ENCODE results near the gene CDC42EP4. TPM values are rescaled to one million over a fixed set of nuclear protein-coding genes. Genes with fewer than 3 reads are reported as not detected.
A peak's percentile ranks its signal among the peaks of the same experiment; 100 is the strongest.
"Not testable (repeated sequence)": the region's sequence is repeated elsewhere in the genome, so short reads cannot be mapped to it uniquely, and the experiment has no call there.

CDC42EP4 gene
- total RNA-seq, 1 experiment from 2014 or later: 32.7 TPM

GRCh38 chr17:73336408-73337329, 24.9 kb upstream of the CDC42EP4 start:
- DNase-seq: no peak
- Histone ChIP-seq H3K27me3 (ENCODE audit: control insufficient read depth, insufficient read depth, low read length) (no peaks in the 10 kb centered on the region), H3K4me3 (ENCODE audit: insufficient read depth, low read depth, low read length) (no peak overlapping the region), H3K36me3 (replicated peaks; ENCODE audit: control insufficient read depth, insufficient read depth, low read length) (no peaks in the 10 kb centered on the region)

GRCh38 chr17:73335591-73336407, 24.0 kb upstream of the CDC42EP4 start:
- DNase-seq: peak; percentile 47
- no peaks in the 10 kb centered on the region for H3K27me3 ChIP-seq (ENCODE audit: control insufficient read depth, insufficient read depth, low read length)
- no peaks in the 10 kb centered on the region for H3K36me3 ChIP-seq (replicated peaks; ENCODE audit: control insufficient read depth, insufficient read depth, low read length)
- H3K4me3 ChIP-seq (ENCODE audit: insufficient read depth, low read depth, low read length): no peak overlapping the region

GRCh38 chr17:73334771-73335513, 23.1 kb upstream of the CDC42EP4 start:
- Histone ChIP-seq H3K36me3 (replicated peaks; ENCODE audit: control insufficient read depth, insufficient read depth, low read length) (no peaks in the 10 kb centered on the region), H3K4me3 (ENCODE audit: insufficient read depth, low read depth, low read length) (no peak overlapping the region), H3K27me3 (ENCODE audit: control insufficient read depth, insufficient read depth, low read length) (no peaks in the 10 kb centered on the region)
- DNase-seq: no peak

DNA sequence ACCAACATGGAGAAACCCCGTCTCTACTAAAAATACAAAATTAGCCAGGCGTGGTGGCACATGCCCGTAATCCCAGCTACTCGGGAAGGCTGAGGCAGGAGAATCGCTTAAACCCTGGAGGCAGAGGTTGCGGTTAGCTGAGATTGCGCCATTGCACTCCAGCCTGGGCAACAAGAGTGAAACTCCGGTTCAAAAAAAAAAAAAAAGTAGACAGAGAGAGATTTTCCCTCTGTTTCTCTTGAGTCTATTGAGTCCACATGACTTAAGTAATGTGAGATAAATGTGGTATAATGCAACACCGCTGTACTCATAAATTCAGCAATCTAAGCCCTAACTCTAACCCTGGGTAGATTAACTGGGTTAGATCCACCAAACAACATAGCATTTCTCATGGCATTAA, 21.6 kb upstream of the CDC42EP4 start:
- not testable (repeated sequence) for H3K4me3 ChIP-seq (ENCODE audit: insufficient read depth, low read depth, low read length); DNase-seq; H3K27me3 ChIP-seq (ENCODE audit: control insufficient read depth, insufficient read depth, low read length); H3K36me3 ChIP-seq (replicated peaks; ENCODE audit: control insufficient read depth, insufficient read depth, low read length)

DNA sequence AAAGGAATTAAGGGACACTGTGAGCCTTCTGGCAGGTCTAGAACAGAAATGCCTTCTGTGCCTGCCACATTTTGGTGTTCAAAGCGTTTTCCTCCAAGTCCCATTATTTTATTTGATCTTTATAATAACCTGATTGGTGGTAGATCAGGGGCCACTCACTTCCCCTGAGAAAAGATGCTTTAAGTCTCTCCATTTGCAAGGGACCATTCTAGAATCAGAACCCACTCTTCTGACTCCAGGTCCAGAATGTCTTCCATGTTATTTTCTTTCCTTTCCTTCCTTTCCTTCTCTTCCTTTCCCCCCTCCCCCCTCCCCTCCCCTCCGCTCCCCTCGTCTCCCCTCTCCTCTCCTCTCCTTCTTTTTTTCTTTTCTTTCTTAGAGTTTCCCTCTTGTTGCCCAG, 19.3 kb upstream of the CDC42EP4 start:
- Histone ChIP-seq H3K4me3 (ENCODE audit: insufficient read depth, low read depth, low read length) (no peak overlapping the region), H3K36me3 (replicated peaks; ENCODE audit: control insufficient read depth, insufficient read depth, low read length) (no peaks in the 10 kb centered on the region), H3K27me3 (ENCODE audit: control insufficient read depth, insufficient read depth, low read length) (no peaks in the 10 kb centered on the region)
- DNase-seq: no peak

GRCh38 chr17:73327676-73328075, 15.9 kb upstream of the CDC42EP4 start:
- DNase-seq: no peak
- Histone ChIP-seq H3K4me3 (ENCODE audit: insufficient read depth, low read depth, low read length) (no peak overlapping the region), H3K27me3 (ENCODE audit: control insufficient read depth, insufficient read depth, low read length) (no peaks in the 10 kb centered on the region), H3K36me3 (replicated peaks; ENCODE audit: control insufficient read depth, insufficient read depth, low read length) (no peaks in the 10 kb centered on the region)

- Histone ChIP-seq H3K27me3 (ENCODE audit: control insufficient read depth, insufficient read depth, low read length) (no peaks in the 10 kb centered on the region), H3K36me3 (replicated peaks; ENCODE audit: control insufficient read depth, insufficient read depth, low read length) (no peaks in the 10 kb centered on the region), H3K4me3 (ENCODE audit: insufficient read depth, low read depth, low read length) (no peak overlapping the region)
- no peak for DNase-seq
These were observed 13.7 kb upstream of the CDC42EP4 start for GRCh38 chr17:73325527-73325842.

- Histone ChIP-seq H3K4me3 (ENCODE audit: insufficient read depth, low read depth, low read length) (peak overlapping the region; percentile 16; the same call in 1 of the 2 replicates), H3K27me3 (ENCODE audit: control insufficient read depth, insufficient read depth, low read length) (no peaks in the 10 kb centered on the region), H3K36me3 (replicated peaks; ENCODE audit: control insufficient read depth, insufficient read depth, low read length) (no peaks in the 10 kb centered on the region)
- DNase-seq: peak; percentile 50
These were observed 13.1 kb upstream of the CDC42EP4 start for GRCh38 chr17:73324711-73325526.

GRCh38 chr17:73324160-73324475, 12.3 kb upstream of the CDC42EP4 start:
- DNase-seq: peak; percentile 50
- Histone ChIP-seq H3K4me3 (ENCODE audit: insufficient read depth, low read depth, low read length) (no peak overlapping the region), H3K36me3 (replicated peaks; ENCODE audit: control insufficient read depth, insufficient read depth, low read length) (no peaks in the 10 kb centered on the region), H3K27me3 (ENCODE audit: control insufficient read depth, insufficient read depth, low read length) (no peaks in the 10 kb centered on the region)

- Histone ChIP-seq H3K4me3 (ENCODE audit: insufficient read depth, low read depth, low read length) (no peak overlapping the region), H3K27me3 (ENCODE audit: control insufficient read depth, insufficient read depth, low read length) (no peaks in the 10 kb centered on the region), H3K36me3 (replicated peaks; ENCODE audit: control insufficient read depth, insufficient read depth, low read length) (no peaks in the 10 kb centered on the region)
- peak; percentile 43 for DNase-seq
These were observed 11.8 kb upstream of the CDC42EP4 start for GRCh38 chr17:73323409-73324159.

- no peak for DNase-seq
- H3K27me3 ChIP-seq (ENCODE audit: control insufficient read depth, insufficient read depth, low read length): no peaks in the 10 kb centered on the region
- H3K36me3 ChIP-seq (replicated peaks; ENCODE audit: control insufficient read depth, insufficient read depth, low read length): no peaks in the 10 kb centered on the region
- no peak overlapping the region for H3K4me3 ChIP-seq (ENCODE audit: insufficient read depth, low read depth, low read length)
These were observed 8.9 kb upstream of the CDC42EP4 start for GRCh38 chr17:73320601-73321264.

- no peak for DNase-seq
- Histone ChIP-seq H3K4me3 (ENCODE audit: insufficient read depth, low read depth, low read length) (no peak overlapping the region), H3K27me3 (ENCODE audit: control insufficient read depth, insufficient read depth, low read length) (no peaks in the 10 kb centered on the region), H3K36me3 (replicated peaks; ENCODE audit: control insufficient read depth, insufficient read depth, low read length) (no peaks in the 10 kb centered on the region)
These were observed 8.0 kb upstream of the CDC42EP4 start for GRCh38 chr17:73319766-73320165.

DNA sequence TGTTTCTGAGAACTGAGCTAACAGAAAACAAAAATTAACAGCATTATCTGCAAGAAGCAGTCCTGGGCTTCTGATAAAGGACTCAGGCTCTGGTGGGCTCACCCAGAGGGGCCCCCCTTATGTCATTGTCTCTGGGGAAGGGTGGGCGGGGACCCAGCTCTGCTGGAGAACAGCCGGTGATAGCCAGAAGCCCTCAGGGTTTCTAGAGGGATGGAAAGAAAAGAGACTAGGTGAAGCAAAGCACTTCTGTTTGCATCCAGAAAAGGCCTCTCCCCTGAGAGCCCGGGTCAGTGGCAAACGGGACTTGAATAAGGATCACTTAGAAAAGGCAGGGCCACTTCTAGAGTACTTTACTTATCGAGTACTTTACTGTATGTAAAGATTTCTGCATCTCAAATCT, 7.0 kb upstream of the CDC42EP4 start:
- Histone ChIP-seq H3K36me3 (replicated peaks; ENCODE audit: control insufficient read depth, insufficient read depth, low read length) (no peaks in the 10 kb centered on the region), H3K27me3 (ENCODE audit: control insufficient read depth, insufficient read depth, low read length) (no peaks in the 10 kb centered on the region), H3K4me3 (ENCODE audit: insufficient read depth, low read depth, low read length) (no peak overlapping the region)
- no peak for DNase-seq

Data from H7 (cell line).